HG03457 (cell line): ENCODE results near the gene BLTP2.

Experiments
- ATAC-seq: cut with Tn5 transposase; IDR thresholded peaks from one replicate; pipeline ENCODE4 v1.9.1; 2021; ENCODE audit warnings: moderate number of reproducible peaks; ENCODE audit not compliant: unreplicated experiment

The BLTP2 gene

DNA sequence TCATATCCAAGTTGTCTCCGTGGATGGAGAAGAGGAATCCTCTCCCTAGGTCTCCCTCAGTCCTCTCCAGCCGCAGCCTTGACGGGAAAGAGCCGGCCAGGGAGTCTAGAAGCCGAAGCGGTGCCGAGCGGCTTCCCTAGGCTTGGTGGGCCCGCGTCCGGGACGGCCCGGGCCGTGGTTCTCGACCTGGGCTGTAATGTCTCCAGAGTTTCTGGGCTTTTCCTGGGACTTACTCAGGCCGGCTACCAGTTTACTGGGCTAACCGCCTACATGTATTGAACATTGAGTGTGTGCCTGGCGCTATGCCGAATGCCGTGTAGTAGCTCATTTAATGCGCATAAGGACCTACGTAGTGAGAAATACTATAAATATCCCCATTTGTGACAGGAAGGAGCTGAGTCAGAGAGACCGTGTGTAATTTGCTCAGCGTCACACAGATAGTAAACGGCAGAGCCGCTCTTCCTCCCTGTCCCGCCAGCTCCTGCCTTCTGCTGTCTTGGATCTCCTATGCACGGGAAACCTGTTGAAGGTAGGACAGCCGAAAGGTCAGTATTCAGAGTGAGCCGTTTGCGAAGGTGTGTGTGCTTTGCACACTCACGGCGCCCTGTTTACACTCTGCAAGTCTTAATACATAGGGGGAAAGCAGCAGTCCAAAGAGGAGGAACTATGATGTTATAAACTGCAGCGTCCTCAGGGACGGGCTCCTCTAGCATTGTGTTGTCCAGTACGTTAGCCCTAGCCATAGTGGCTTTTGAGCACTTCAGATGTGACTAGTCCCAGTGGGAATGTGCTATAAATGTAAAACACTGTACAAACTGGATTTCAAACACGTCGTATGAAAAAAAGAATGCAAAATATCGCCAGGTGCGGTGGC, 45.4 kb downstream of the BLTP2 start:
- ATAC-seq: peak; percentile 28

GRCh38 chr17:28598799-28599310, 46.1 kb downstream of the BLTP2 start, which contains the start of gene SPAG5:
Gene SPAG5, minus strand, starts transcription at chr17:28599025. Its CDS starts 79 bp downstream, at chr17:28598946.
- ATAC-seq: peak; percentile 66

- no peak for ATAC-seq
Measured at GRCh38 chr17:28598389-28598788, 46.6 kb downstream of the BLTP2 start.

- ATAC-seq: no peak
Measured at GRCh38 chr17:28597606-28598383, 47.2 kb downstream of the BLTP2 start.
